Measurements from ENCODE around the gene TMA7.

Gene TMA7

DNA sequence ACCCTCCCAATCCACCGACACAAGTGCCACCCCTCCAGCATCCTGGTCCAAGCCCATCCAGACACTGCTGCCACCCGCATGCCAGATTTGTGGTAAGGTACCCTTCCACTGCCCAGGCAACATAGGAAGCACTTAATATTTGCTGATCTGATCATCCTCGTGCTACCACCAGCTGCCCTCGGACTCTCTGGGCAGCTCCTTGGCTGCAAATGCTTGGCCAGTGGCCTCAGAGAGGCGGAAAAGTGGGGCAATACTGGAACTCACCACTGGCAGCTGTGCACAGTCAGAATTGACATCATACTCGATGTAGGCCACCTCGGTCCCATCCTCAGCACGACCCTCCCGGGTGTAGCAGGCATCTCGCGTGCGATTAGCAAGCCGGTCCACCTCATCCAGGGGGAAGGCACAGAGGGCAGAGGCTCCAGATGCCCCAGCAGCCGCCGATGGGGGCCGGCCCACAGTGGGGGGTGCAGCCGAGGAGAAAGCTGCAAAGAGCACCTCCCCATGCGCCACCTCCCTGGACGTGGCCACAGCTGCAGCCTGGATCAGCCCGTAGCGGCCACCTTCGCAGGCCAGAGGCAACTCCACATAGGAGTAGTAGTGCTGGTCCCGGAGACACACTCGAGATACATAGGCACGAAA is 16.7 kb upstream of the TMA7 start:
- H3K27ac ChIP-seq, result no peak overlapping the region
- peaks cover 46% of the 10 kb centered on the region for H3K36me3 ChIP-seq
- H3K9me3 ChIP-seq (ENCODE audit: severe bottlenecking), result no peaks in the 10 kb centered on the region
- DNase-seq, result no peak
- H3K27me3 ChIP-seq (ENCODE audit: insufficient read depth, low read depth, severe bottlenecking), result no peaks in the 10 kb centered on the region
- TF ChIP-seq, protein P1, sequence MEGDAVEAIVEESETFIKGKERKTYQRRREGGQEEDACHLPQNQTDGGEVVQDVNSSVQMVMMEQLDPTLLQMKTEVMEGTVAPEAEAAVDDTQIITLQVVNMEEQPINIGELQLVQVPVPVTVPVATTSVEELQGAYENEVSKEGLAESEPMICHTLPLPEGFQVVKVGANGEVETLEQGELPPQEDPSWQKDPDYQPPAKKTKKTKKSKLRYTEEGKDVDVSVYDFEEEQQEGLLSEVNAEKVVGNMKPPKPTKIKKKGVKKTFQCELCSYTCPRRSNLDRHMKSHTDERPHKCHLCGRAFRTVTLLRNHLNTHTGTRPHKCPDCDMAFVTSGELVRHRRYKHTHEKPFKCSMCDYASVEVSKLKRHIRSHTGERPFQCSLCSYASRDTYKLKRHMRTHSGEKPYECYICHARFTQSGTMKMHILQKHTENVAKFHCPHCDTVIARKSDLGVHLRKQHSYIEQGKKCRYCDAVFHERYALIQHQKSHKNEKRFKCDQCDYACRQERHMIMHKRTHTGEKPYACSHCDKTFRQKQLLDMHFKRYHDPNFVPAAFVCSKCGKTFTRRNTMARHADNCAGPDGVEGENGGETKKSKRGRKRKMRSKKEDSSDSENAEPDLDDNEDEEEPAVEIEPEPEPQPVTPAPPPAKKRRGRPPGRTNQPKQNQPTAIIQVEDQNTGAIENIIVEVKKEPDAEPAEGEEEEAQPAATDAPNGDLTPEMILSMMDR (IDR thresholded peaks at IDR 0.05; ENCODE audit: low read depth, low read length), result no peak
- H3K4me3 ChIP-seq (ENCODE audit: low read depth, low read length), result no peak overlapping the region

DNA sequence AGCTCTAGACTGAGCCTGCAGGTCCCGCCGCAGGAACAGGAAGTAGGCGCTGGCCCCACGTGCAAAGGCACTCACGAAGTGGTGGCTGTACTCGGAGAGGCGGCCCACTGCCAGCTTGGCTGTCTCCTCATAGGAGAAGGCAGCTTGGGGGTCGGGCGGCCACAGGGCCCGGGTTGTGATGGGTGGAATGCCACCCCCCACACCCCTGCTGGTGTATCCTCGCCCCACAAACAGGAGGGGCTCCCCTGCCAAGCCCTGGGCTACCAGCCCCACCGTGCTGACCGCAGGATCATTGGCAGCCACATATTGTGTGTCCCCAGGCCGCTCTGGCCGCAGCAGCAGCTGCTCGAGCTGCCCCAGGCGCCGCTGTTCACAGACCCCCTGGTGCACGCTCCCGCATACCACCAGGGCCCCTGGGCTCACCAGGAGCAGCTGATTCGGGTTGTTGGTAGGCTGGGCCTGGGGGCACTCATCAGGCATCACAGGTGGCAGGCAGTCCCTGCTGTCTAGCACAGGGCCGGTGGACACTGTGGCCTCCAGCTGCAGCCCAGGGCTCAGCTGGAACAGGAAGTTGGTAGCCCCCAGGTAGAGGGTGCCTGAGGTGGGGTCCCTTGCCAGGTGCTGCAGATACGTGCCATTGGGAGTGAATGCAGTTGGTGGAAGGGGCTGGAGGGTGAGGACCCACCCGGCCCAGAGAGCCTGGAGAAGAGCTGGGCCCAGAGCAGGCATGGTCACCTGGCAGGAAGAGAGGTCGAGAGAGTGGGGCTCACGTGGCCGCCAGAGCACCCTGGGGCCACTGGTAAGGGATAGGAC is 16.0 kb upstream of the TMA7 start:
- Histone ChIP-seq H3K4me3 (ENCODE audit: low read depth, low read length) (no peak overlapping the region), H3K9me3 (ENCODE audit: severe bottlenecking) (no peaks in the 10 kb centered on the region), H3K27ac (no peak overlapping the region), H3K27me3 (ENCODE audit: insufficient read depth, low read depth, severe bottlenecking) (no peaks in the 10 kb centered on the region), H3K36me3 (peaks cover 38% of the 10 kb centered on the region)
- no peak for DNase-seq
- TF ChIP-seq, protein P1 (IDR thresholded peaks at IDR 0.05; ENCODE audit: low read depth, low read length), result no peak

GRCh38 chr3:48425281-48425812 is 14.7 kb upstream of the TMA7 start:
- Histone ChIP-seq H3K9me3 (ENCODE audit: severe bottlenecking) (no peaks in the 10 kb centered on the region), H3K27me3 (ENCODE audit: insufficient read depth, low read depth, severe bottlenecking) (no peaks in the 10 kb centered on the region), H3K36me3 (peaks cover 32% of the 10 kb centered on the region), H3K4me3 (ENCODE audit: low read depth, low read length) (no peak overlapping the region), H3K27ac (no peak overlapping the region)
- TF ChIP-seq, protein P1 (IDR thresholded peaks at IDR 0.05; ENCODE audit: low read depth, low read length), result no peak
- no peak for DNase-seq

- peaks cover 27% of the 10 kb centered on the region for H3K36me3 ChIP-seq
- H3K27ac ChIP-seq, result no peak overlapping the region
- no peaks in the 10 kb centered on the region for H3K27me3 ChIP-seq (ENCODE audit: insufficient read depth, low read depth, severe bottlenecking)
- DNase-seq, result no peak
- TF ChIP-seq, protein P1 (IDR thresholded peaks at IDR 0.05; ENCODE audit: low read depth, low read length), result no peak
- H3K4me3 ChIP-seq (ENCODE audit: low read depth, low read length), result no peak overlapping the region
- no peaks in the 10 kb centered on the region for H3K9me3 ChIP-seq (ENCODE audit: severe bottlenecking)
Measured at GRCh38 chr3:48426401-48426909, 13.6 kb upstream of the TMA7 start.

- Histone ChIP-seq H3K9me3 (ENCODE audit: severe bottlenecking) (no peaks in the 10 kb centered on the region), H3K27me3 (ENCODE audit: insufficient read depth, low read depth, severe bottlenecking) (no peaks in the 10 kb centered on the region), H3K4me3 (ENCODE audit: low read depth, low read length) (no peak overlapping the region), H3K36me3 (peaks cover 30% of the 10 kb centered on the region), H3K27ac (no peak overlapping the region)
- DNase-seq, result no peak
- TF ChIP-seq, protein P1 (IDR thresholded peaks at IDR 0.05; ENCODE audit: low read depth, low read length), result no peak
Measured at GRCh38 chr3:48426944-48427629, 13.0 kb upstream of the TMA7 start.

Measured in WERI-Rb-1 (cell line).